ENCODE results near the gene SYT6.
"Not testable (repeated sequence)": the region's sequence is repeated elsewhere in the genome, so short reads cannot be mapped to it uniquely, and the experiment has no call there.

Gene SYT6

GRCh38 chr1:114063544-114063943, 90.1 kb downstream of the SYT6 start:
- DNase-seq = no peak

GRCh38 chr1:114062477-114063099, 91.1 kb downstream of the SYT6 start:
- DNase-seq = no peak

GRCh38 chr1:114061121-114061830, 92.4 kb downstream of the SYT6 start:
- no peak for DNase-seq

GRCh38 chr1:114058236-114058635, 95.4 kb downstream of the SYT6 start:
- DNase-seq = not testable (repeated sequence)

GRCh38 chr1:114054148-114054547, 99.5 kb downstream of the SYT6 start:
- no peak for DNase-seq

- DNase-seq = no peak
Observed at GRCh38 chr1:114048232-114048631, 105.4 kb downstream of the SYT6 start.

GRCh38 chr1:114043548-114043947, 110.1 kb downstream of the SYT6 start:
- no peak for DNase-seq

GRCh38 chr1:114043054-114043453, 110.6 kb downstream of the SYT6 start:
- no peak for DNase-seq

- DNase-seq = no peak
Observed at GRCh38 chr1:114040273-114041015, 113.2 kb downstream of the SYT6 start.
